ENCODE results near the gene TAB2.

GRCh38 chr6:149389509-149390297 is 72.2 kb downstream of the TAB2 start:
- no peak for TF ChIP-seq CTCF (IDR thresholded peaks at IDR 0.05; ENCODE audit: insufficient read depth, low read depth, low read length)
- TF ChIP-seq EZH2 (IDR thresholded peaks at IDR 0.05; ENCODE audit: insufficient read depth, low read length) = no peak
